ENCODE measurements around the gene UROD. TPM values are rescaled to one million over a fixed set of nuclear protein-coding genes. Genes with fewer than 3 reads are reported as not detected.

UROD gene
- total RNA-seq, 2 experiments from 2014 or later, result 74.7 to 76.4 TPM

DNA sequence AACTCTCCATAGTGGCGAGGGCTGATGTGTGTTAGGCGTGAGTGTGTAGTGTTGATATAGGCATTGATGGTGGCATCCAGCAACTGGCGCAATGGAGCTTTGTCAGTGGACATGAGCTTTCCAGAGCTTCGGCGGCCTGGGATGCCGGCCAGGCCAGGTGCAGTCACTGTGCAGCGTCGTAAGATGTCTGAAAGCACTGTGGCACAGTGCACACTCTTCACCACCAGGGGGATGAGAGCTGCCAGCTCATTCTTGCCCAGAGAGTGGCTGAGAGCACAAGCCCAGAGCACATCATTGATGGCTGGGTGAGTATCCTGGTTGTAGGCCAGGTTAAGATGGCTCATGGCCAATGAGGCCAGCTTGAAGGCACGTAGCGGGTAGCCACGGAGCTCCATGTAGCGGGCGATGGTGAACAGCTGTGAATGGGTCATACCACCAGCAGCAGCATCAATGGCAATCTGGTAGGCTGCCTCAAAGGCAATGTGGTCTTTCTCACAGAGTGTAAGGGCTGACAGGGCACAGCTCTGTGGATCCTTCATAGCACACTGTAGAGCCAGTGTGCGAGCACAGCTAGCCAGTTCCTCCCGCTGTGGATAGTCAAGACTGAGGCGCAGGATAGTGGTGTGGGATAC is 6.7 kb downstream of the UROD start:
- DNase-seq, result peak; percentile 73
- Mint-ChIP-seq H3K27me3 (ENCODE audit: low read depth) (no peaks in the 10 kb centered on the region), H3K36me3 (ENCODE audit: low read depth) (peaks cover 11% of the 10 kb centered on the region), H3K4me1 (ENCODE audit: low read depth) (peaks cover 14% of the 10 kb centered on the region), H3K27ac (no peak overlapping the region), H3K9me3 (ENCODE audit: insufficient read depth) (no peaks in the 10 kb centered on the region), H3K4me3 (no peak overlapping the region)
- CTCF ChIA-PET, result interaction anchor here (0.7 to 11.4 kb wide), 24 partner anchors 12 to 560 kb away, joined by 3 to 361 read pairs (median 4); partner anchors contain the start of genes HPDL, MUTYH, TESK2 and TOE1
- ATAC-seq, result peak; percentile 86
- POLR2A ChIA-PET, result interaction anchor here (0.9 to 1.3 kb wide), 4 partner anchors 281 to 473 kb away, joined by 3 to 5 read pairs (median 4); partner anchors contain the start of gene TESK2

DNA sequence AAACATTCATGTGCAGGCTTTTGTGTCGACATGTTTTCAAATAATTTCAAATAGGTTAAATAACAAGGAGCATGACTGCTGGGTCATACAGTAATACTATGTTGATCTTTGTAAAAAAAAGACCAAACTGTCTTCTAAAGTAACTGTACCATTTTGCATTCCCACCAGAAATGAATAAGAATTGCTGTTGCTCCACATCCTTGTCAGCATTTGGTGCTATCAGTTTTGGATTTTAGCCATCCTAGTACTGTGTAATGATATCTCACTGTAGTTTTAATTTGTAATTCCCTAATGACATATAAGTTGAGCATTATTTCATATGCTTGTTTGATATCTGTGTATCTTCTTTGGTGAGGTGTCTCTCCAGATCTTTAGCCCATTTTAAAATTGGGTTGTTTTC is 11.6 kb downstream of the UROD start:
- ChIA-PET CTCF (interaction anchor here (1.8 kb wide), 1 partner anchor 10 kb away, joined by 5 read pairs; no protein-coding TSS in a partner anchor), POLR2A (no interaction called here)
- peaks cover 17% of the 10 kb centered on the region for H3K4me1 Mint-ChIP-seq (ENCODE audit: low read depth)
- H3K9me3 Mint-ChIP-seq (ENCODE audit: insufficient read depth), result no peaks in the 10 kb centered on the region
- no peak overlapping the region for H3K4me3 Mint-ChIP-seq
- no peak for ATAC-seq
- H3K27ac Mint-ChIP-seq, result no peak overlapping the region
- no peak for DNase-seq
- H3K36me3 Mint-ChIP-seq (ENCODE audit: low read depth), result no peaks in the 10 kb centered on the region
- no peaks in the 10 kb centered on the region for H3K27me3 Mint-ChIP-seq (ENCODE audit: low read depth)

DNA sequence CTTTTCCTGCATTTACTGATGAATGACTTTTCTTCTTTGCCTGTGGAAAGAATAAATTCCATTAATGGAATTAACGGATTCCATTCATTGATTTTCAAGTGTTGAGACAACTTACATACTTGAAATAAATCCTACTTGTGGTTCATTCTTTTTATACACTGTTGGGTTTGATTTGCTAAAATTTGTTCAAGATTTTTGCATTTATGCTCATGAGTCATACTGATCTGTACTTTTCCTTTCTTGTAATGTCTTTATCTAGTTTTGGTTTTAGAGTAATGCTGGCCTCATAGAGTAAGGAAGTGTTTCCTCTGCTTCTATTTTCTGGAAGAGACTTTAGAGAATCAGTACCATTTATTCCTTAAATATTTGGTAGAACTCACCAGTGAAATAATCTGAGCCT is 14.4 kb downstream of the UROD start:
- CTCF ChIA-PET, result no interaction called here
- no peak for ATAC-seq
- POLR2A ChIA-PET, result no interaction called here

DNA sequence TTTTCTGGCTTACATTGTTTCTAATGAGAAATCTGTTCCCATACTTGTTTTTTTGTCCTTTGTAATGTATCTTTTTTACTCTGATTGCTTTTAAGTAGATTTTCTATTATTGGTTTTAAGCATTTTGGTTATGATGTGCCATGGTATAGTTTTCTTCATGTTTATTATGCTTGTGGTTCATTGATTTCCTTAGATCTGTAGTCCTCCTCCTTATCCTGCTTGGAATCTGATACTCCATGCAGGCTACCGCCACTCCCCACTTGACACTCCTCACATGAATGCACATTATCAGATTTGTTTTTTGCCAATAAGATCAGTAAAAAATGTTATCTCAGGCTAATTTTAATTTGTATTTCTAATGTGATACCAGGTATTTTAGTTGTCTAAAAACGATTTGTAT is 20.8 kb downstream of the UROD start:
- no peaks in the 10 kb centered on the region for H3K9me3 Mint-ChIP-seq (ENCODE audit: insufficient read depth)
- H3K36me3 Mint-ChIP-seq (ENCODE audit: low read depth), result no peaks in the 10 kb centered on the region
- ChIA-PET POLR2A (interaction anchor here (1.1 kb wide), 1 partner anchor 311 kb away, joined by 3 read pairs; no protein-coding TSS in a partner anchor), CTCF (interaction anchor here (0.9 to 3.5 kb wide), 7 partner anchors 10 to 270 kb away, joined by 3 to 17 read pairs (median 7); partner anchors contain the start of genes HECTD3 and UROD)
- no peak for ATAC-seq
- no peak overlapping the region for H3K4me3 Mint-ChIP-seq
- DNase-seq, result no peak
- H3K27me3 Mint-ChIP-seq (ENCODE audit: low read depth), result no peaks in the 10 kb centered on the region
- peaks cover 13% of the 10 kb centered on the region for H3K4me1 Mint-ChIP-seq (ENCODE audit: low read depth)
- peak overlapping the region; percentile 81 for H3K27ac Mint-ChIP-seq

More for the DNA sequence above, 14.4 kb downstream of the UROD start:
- Mint-ChIP-seq H3K4me3 (no peak overlapping the region), H3K36me3 (ENCODE audit: low read depth) (no peaks in the 10 kb centered on the region), H3K27me3 (ENCODE audit: low read depth) (no peaks in the 10 kb centered on the region), H3K4me1 (ENCODE audit: low read depth) (peaks cover 17% of the 10 kb centered on the region), H3K27ac (no peak overlapping the region), H3K9me3 (ENCODE audit: insufficient read depth) (no peaks in the 10 kb centered on the region)
- no peak for DNase-seq

DNA sequence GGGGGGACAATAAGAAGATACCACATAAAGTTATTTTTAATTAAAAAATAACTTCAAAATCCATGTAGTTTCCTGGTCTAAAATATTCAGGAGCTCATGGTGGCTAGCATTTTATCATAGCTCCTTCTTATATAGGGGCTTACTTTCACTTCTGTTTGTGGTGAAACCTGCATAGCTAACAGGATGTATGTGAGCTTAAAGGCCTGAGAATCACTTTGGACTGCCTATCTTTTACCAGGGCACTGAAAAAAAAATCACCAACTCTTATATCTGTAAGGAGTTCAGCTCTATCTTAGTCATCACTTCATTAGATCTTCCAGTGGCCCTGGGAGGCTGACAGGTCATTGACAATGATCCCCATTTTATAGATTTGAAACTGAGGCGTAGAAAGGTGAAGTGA is 21.3 kb downstream of the UROD start:
- H3K9me3 Mint-ChIP-seq (ENCODE audit: insufficient read depth), result no peaks in the 10 kb centered on the region
- H3K4me3 Mint-ChIP-seq, result no peak overlapping the region
- H3K27me3 Mint-ChIP-seq (ENCODE audit: low read depth), result no peaks in the 10 kb centered on the region
- ChIA-PET POLR2A (interaction anchor here (1.1 kb wide), 1 partner anchor 311 kb away, joined by 3 read pairs; no protein-coding TSS in a partner anchor), CTCF (interaction anchor here (0.6 to 3.5 kb wide), 8 partner anchors 10 to 535 kb away, joined by 3 to 17 read pairs (median 5); partner anchors contain the start of genes HECTD3 and UROD)
- H3K4me1 Mint-ChIP-seq (ENCODE audit: low read depth), result peaks cover 13% of the 10 kb centered on the region
- DNase-seq (no peak), ATAC-seq (peak; percentile 91)
- peaks cover 2% of the 10 kb centered on the region for H3K36me3 Mint-ChIP-seq (ENCODE audit: low read depth)
- peak overlapping the region; percentile 83 for H3K27ac Mint-ChIP-seq

DNA sequence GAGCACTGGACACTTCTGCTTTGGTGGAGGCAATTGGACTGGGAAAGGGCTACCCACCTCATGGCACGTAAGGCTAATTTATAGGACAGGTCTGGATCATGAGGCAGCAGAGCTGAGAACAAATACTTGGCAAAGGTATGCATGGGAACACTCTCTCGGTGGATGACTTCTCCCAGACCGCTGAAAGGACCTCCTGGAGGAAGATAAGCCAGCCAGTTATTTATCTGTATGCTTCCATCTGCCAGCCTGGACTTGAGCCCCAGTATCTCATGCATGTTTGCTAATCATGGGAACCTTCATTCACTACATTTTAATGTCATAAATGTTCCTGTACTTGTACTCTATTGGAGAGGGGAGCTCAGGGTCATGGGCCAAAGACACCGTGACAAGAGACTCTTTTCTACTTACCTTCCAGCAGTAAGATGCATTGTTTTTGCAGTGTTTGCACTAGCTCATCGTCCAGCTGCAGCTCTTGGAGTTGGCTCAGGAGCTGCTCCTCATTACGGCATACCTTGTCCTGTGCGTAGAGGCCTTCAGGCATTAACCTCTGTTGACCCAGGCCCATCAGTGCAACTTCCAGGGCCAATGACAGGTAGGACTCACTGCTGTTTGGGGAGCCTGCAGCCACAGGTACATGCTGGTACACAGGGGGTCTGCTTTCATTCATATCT is 23.7 kb downstream of the UROD start:
- Mint-ChIP-seq H3K4me3 (no peak overlapping the region), H3K4me1 (ENCODE audit: low read depth) (peaks cover 13% of the 10 kb centered on the region), H3K27ac (no peak overlapping the region), H3K27me3 (ENCODE audit: low read depth) (no peaks in the 10 kb centered on the region), H3K36me3 (ENCODE audit: low read depth) (peaks cover 2% of the 10 kb centered on the region), H3K9me3 (ENCODE audit: insufficient read depth) (no peaks in the 10 kb centered on the region)
- CTCF ChIA-PET, result interaction anchor here (0.7 to 3.5 kb wide), 3 partner anchors 14 to 267 kb away, joined by 3 to 13 read pairs (median 4); no protein-coding TSS in a partner anchor
- POLR2A ChIA-PET, result no interaction called here
- no peak for ATAC-seq
- no peak for DNase-seq

DNA sequence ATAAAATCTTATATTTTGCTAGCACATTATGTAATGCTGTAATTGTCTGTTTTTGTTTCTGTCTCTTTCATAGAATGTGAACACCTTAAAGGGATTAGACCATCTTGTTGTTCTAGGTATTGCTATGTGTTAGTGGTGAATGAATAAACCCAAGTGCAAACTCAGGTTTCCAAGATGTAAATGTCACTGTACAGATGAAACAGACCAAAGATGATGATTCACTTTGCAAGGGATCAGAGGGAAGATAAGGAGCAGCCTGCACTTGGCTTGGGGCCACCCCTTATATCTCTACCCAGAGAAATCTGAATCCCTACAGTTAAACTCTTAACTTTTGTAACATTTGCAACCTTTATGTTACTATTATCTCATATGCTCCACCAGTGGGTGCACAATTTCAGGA is 25.4 kb downstream of the UROD start:
- ChIA-PET CTCF (no interaction called here), POLR2A (no interaction called here)
- H3K9me3 Mint-ChIP-seq (ENCODE audit: insufficient read depth), result no peaks in the 10 kb centered on the region
- no peaks in the 10 kb centered on the region for H3K27me3 Mint-ChIP-seq (ENCODE audit: low read depth)
- no peak for DNase-seq
- peaks cover 13% of the 10 kb centered on the region for H3K4me1 Mint-ChIP-seq (ENCODE audit: low read depth)
- H3K4me3 Mint-ChIP-seq, result no peak overlapping the region
- peaks cover 2% of the 10 kb centered on the region for H3K36me3 Mint-ChIP-seq (ENCODE audit: low read depth)
- no peak overlapping the region for H3K27ac Mint-ChIP-seq
- no peak for ATAC-seq

DNA sequence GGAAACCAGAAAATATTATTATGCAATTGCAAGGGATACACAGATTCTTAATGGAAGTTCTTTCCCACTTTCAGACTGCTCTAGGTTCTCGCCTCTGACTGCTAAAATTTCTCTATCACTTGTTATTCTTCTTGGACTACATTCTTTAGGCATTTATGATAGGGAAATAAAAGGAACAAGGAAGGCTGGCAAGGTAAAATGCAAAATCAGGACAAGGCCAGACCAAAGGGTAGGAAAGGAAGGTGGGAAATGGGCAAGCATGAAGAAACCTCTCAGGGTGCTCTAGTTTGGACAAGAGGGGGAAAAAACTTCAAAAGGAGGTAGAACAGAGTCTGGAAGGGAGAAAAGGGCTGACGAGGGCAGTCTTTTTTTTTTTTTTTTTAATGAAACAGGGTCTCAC is 26.2 kb downstream of the UROD start:
- no peaks in the 10 kb centered on the region for H3K9me3 Mint-ChIP-seq (ENCODE audit: insufficient read depth)
- no peak overlapping the region for H3K4me3 Mint-ChIP-seq
- ATAC-seq (no peak), DNase-seq (no peak)
- H3K36me3 Mint-ChIP-seq (ENCODE audit: low read depth), result peaks cover 2% of the 10 kb centered on the region
- CTCF ChIA-PET, result no interaction called here
- H3K27me3 Mint-ChIP-seq (ENCODE audit: low read depth), result no peaks in the 10 kb centered on the region
- POLR2A ChIA-PET, result no interaction called here
- H3K27ac Mint-ChIP-seq, result peak overlapping the region; percentile 32
- H3K4me1 Mint-ChIP-seq (ENCODE audit: low read depth), result peaks cover 8% of the 10 kb centered on the region

DNA sequence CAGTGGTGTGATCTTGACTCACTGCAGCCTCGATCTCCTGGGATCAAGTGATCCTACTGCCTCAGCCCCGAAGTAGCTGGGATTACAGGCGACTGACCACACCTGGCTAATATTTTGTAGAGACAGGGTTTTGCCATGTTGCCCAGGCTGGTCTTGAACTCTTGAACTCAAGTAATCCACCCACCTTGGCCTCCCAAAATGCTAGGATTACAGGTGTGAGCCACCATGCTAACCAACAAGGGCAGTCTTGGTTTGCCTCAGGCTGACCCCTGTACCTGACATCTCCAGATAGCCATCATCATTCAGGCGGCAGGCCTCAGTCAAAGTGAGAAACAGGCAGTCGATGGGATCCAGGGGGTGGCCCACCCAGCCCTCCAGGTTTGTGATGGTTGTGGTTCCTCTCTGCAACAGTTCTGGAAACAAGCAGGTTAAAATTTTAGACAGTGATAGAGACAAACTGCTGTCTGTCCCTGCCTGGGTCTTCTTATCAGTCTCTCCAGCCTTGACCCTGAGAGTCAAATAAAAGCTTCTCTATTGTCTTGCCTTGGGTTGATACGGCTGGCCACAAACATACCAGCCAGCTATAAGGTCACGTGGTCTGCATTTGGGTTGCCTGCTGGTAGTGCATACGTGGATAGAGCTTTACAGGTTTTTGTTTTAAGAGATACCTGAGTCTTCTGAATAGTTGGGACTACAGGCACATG is 26.8 kb downstream of the UROD start:
- ChIA-PET POLR2A (no interaction called here), CTCF (no interaction called here)
- H3K27me3 Mint-ChIP-seq (ENCODE audit: low read depth), result no peaks in the 10 kb centered on the region
- DNase-seq (no peak), ATAC-seq (no peak)
- H3K27ac Mint-ChIP-seq, result no peak overlapping the region
- no peak overlapping the region for H3K4me3 Mint-ChIP-seq
- H3K9me3 Mint-ChIP-seq (ENCODE audit: insufficient read depth), result no peaks in the 10 kb centered on the region
- peaks cover 2% of the 10 kb centered on the region for H3K36me3 Mint-ChIP-seq (ENCODE audit: low read depth)
- peaks cover 4% of the 10 kb centered on the region for H3K4me1 Mint-ChIP-seq (ENCODE audit: low read depth)

DNA sequence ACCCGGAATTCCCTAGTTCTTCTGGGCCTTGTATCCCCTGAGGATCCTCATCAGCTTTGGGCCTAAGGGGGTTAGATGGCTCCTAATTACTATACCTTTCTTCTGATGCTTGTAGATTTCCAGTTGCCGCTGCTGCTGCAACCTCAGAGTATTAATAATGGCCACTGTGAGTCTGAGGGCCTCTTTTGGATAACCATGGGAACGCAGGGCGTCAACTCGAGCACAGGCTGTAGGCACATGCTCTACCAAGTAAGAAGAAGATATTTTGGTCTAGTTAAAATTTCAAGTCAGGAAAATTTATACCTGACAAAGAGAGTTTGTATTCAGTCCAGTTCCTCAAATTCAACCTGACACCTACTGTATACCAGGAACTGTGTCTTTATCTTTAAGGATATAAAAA is 28.2 kb downstream of the UROD start:
- no peak overlapping the region for H3K4me3 Mint-ChIP-seq
- ChIA-PET POLR2A (interaction anchor here (1.2 kb wide), 1 partner anchor 158 kb away, joined by 5 read pairs; no protein-coding TSS in a partner anchor), CTCF (interaction anchor here (1.9 kb wide), 1 partner anchor 26 kb away, joined by 8 read pairs; no protein-coding TSS in a partner anchor)
- peaks cover 2% of the 10 kb centered on the region for H3K36me3 Mint-ChIP-seq (ENCODE audit: low read depth)
- no peak for ATAC-seq
- no peaks in the 10 kb centered on the region for H3K9me3 Mint-ChIP-seq (ENCODE audit: insufficient read depth)
- no peaks in the 10 kb centered on the region for H3K27me3 Mint-ChIP-seq (ENCODE audit: low read depth)
- H3K27ac Mint-ChIP-seq, result no peak overlapping the region
- H3K4me1 Mint-ChIP-seq (ENCODE audit: low read depth), result peaks cover 4% of the 10 kb centered on the region
- DNase-seq, result no peak

DNA sequence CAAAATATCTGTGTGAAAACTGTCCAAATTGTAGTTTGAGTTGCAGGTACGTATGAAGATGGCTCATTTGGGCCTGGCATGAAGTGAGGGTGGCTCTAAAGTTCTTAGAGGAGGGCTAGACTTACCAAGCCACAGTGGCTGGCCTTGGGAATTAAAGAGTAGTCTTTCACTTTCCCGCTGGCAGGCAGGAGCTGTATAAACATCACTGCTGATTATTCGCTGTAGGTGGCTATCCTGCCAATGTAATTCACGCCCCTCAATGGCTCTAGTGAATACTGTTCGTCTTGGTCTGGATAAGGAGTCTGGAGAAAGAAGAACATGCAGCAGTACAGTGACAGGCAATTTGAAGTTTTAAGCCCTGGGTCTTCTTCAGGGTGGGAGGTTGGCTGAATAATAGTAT is 31.0 kb downstream of the UROD start:
- ATAC-seq (no peak), DNase-seq (no peak)
- H3K4me1 Mint-ChIP-seq (ENCODE audit: low read depth), result no peaks in the 10 kb centered on the region
- no peaks in the 10 kb centered on the region for H3K9me3 Mint-ChIP-seq (ENCODE audit: insufficient read depth)
- CTCF ChIA-PET, result interaction anchor here (0.7 to 2.0 kb wide), 3 partner anchors 10 to 29 kb away, joined by 3 to 7 read pairs (median 6); no protein-coding TSS in a partner anchor
- peaks cover 2% of the 10 kb centered on the region for H3K36me3 Mint-ChIP-seq (ENCODE audit: low read depth)
- H3K4me3 Mint-ChIP-seq, result no peak overlapping the region
- POLR2A ChIA-PET, result no interaction called here
- no peaks in the 10 kb centered on the region for H3K27me3 Mint-ChIP-seq (ENCODE audit: low read depth)
- H3K27ac Mint-ChIP-seq, result no peak overlapping the region
